Measurements from ENCODE around the gene CCDC185.

DNA sequence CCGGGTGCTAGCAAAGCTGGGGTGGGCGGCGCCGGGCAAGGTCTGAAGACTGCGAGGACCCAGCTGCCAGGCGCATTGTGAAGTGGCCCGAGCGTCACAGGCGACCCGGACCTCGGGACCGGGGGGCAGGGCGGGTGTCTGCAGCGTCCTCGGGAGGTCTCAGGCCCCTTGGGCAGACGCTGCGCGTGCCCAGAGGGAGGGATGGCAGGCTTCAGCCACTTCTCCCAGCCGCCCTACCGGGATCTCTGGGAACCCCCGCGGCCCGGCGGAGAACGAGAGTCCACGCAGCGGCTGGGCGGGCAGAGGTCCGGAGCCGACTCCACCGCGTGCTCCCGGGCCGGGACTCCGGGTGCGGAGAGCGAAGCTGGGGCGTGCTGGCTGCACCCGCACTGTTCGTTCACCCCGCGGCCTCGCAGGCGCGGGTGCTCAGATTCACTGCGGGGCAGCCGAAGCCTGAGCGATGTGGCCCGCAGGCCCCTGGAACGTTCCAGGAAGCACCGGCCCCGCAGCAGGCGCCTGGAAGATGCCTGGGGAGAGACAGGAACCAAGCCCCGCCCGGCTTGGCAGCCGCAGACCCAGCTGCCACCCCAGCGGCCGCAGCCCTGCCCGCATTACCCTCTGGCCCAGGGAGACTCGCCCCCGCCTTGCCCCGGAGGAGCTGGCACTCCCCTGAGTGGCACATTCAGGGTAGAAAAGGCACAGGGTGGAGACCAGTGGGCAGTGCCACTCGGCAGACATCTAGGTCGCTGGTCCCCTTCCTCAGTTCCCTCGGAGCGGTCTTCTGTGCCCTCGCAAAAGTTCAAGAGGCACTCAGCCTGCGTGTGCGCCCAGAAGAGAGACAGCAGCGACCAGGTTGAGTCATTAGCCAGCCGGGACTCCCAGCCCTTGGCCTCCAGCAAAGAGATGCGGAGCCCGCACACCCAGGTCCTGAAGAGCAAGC, at the start of gene CCDC185:
- TF ChIP-seq POLR2A (IDR thresholded peaks at IDR 0.05), result no peak
- TF ChIP-seq, protein P1, sequence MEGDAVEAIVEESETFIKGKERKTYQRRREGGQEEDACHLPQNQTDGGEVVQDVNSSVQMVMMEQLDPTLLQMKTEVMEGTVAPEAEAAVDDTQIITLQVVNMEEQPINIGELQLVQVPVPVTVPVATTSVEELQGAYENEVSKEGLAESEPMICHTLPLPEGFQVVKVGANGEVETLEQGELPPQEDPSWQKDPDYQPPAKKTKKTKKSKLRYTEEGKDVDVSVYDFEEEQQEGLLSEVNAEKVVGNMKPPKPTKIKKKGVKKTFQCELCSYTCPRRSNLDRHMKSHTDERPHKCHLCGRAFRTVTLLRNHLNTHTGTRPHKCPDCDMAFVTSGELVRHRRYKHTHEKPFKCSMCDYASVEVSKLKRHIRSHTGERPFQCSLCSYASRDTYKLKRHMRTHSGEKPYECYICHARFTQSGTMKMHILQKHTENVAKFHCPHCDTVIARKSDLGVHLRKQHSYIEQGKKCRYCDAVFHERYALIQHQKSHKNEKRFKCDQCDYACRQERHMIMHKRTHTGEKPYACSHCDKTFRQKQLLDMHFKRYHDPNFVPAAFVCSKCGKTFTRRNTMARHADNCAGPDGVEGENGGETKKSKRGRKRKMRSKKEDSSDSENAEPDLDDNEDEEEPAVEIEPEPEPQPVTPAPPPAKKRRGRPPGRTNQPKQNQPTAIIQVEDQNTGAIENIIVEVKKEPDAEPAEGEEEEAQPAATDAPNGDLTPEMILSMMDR (IDR thresholded peaks at IDR 0.05), result no peak

Measured in testis (tissue), 2 donors.